ENCODE measurements around the gene TRAM2. TPM values are rescaled to one million over a fixed set of nuclear protein-coding genes. Genes with fewer than 3 reads are reported as not detected.
A peak's percentile ranks its signal among the peaks of the same experiment; 100 is the strongest.

Gene TRAM2
- total RNA-seq, 6 donors from 2014 or later, result 9.4 to 26.8 (median 14.3) TPM

GRCh38 chr6:52580905-52581304 is 4.0 kb upstream of the TRAM2 start:
- H3K4me3 ChIP-seq, result no peak overlapping the region
- DNase-seq (no peak), ATAC-seq (ENCODE audit: low FRiP score in 2 of 2) (no peak)
- peaks cover 6 to 13% (median 10%) of the 10 kb centered on the region in 4 donors for H3K4me1 ChIP-seq
- H3K27ac ChIP-seq, result no peak overlapping the region
- 89 to 92% methylated on average over 7 of the region's 7 CpGs for WGBS, 2 donors
- no peak for TF ChIP-seq POLR2A (IDR thresholded peaks at IDR 0.05)
- TF ChIP-seq EP300 (IDR thresholded peaks at IDR 0.05), result no peak
- TF ChIP-seq POLR2AphosphoS5 (IDR thresholded peaks at IDR 0.05), result no peak
- no peak for TF ChIP-seq CTCF (IDR thresholded peaks at IDR 0.05)
- no peaks in the 10 kb centered on the region for H3K27me3 ChIP-seq
- H3K36me3 ChIP-seq, result no peaks in the 10 kb centered on the region
- no peaks in the 10 kb centered on the region for H3K9me3 ChIP-seq

GRCh38 chr6:52579006-52579660 is 2.3 kb upstream of the TRAM2 start:
- WGBS, 2 donors, result 89 to 97% methylated on average over 5 to 6 of the region's 6 CpGs

GRCh38 chr6:52577778-52578463 is 1.1 kb upstream of the TRAM2 start:
- no peaks in the 10 kb centered on the region for H3K27me3 ChIP-seq
- H3K27ac ChIP-seq, result peak overlapping the region; percentile 94 to 99 (median 98)
- H3K36me3 ChIP-seq, result no peaks in the 10 kb centered on the region
- H3K4me3 ChIP-seq, result peak overlapping the region; percentile 31 to 93 (median 70)
- DNase-seq (no peak), ATAC-seq (ENCODE audit: low FRiP score in 2 of 2) (no peak)
- no peaks in the 10 kb centered on the region for H3K9me3 ChIP-seq
- WGBS, 2 donors, result 45 to 51% methylated on average over 9 of the region's 9 CpGs
- no peak for TF ChIP-seq POLR2AphosphoS5 (IDR thresholded peaks at IDR 0.05)
- no peak for TF ChIP-seq POLR2A (IDR thresholded peaks at IDR 0.05)
- H3K4me1 ChIP-seq, result peaks cover 31 to 43% (median 39%) of the 10 kb centered on the region in 4 donors

More at GRCh38 chr6:52579006-52579660, 2.3 kb upstream of the TRAM2 start:
- no peaks in the 10 kb centered on the region for H3K27me3 ChIP-seq
- no peaks in the 10 kb centered on the region for H3K36me3 ChIP-seq
- TF ChIP-seq CTCF (IDR thresholded peaks at IDR 0.05) (no peak), POLR2AphosphoS5 (IDR thresholded peaks at IDR 0.05) (no peak), POLR2A (IDR thresholded peaks at IDR 0.05) (no peak), EP300 (IDR thresholded peaks at IDR 0.05) (no peak)
- DNase-seq, result no peak
- no peak overlapping the region for H3K4me3 ChIP-seq
- H3K9me3 ChIP-seq, result no peaks in the 10 kb centered on the region
- peaks cover 24 to 31% (median 27%) of the 10 kb centered on the region in 4 donors for H3K4me1 ChIP-seq
- ATAC-seq (ENCODE audit: low FRiP score in 2 of 2), result no peak
- H3K27ac ChIP-seq, result no peak overlapping the region

GRCh38 chr6:52576392-52577021 is 353 bp downstream of the TRAM2 start:
- TF ChIP-seq EP300 (IDR thresholded peaks at IDR 0.05) (no peak), POLR2A (IDR thresholded peaks at IDR 0.05) (peak in 1 of 4 donors; percentile 30), CTCF (IDR thresholded peaks at IDR 0.05) (peak; percentile 40 to 83 (median 68)), POLR2AphosphoS5 (IDR thresholded peaks at IDR 0.05) (peak in 1 of 2 donors; percentile 71)
- no peaks in the 10 kb centered on the region for H3K27me3 ChIP-seq
- peak overlapping the region; percentile 94 to 99 (median 98) for H3K27ac ChIP-seq
- H3K9me3 ChIP-seq, result no peaks in the 10 kb centered on the region
- no peaks in the 10 kb centered on the region for H3K36me3 ChIP-seq
- H3K4me3 ChIP-seq, result peak overlapping the region; percentile 51 to 93 (median 80)
- WGBS, 2 donors, result 0 to 3% methylated on average over 7 to 28 of the region's 51 CpGs
- DNase-seq (peak; percentile 70 to 90), ATAC-seq (ENCODE audit: low FRiP score in 2 of 2) (peak; percentile 73 to 76)
- peaks cover 41 to 46% (median 44%) of the 10 kb centered on the region in 4 donors for H3K4me1 ChIP-seq

GRCh38 chr6:52576054-52576391 is 837 bp downstream of the TRAM2 start:
- peak overlapping the region; percentile 94 to 99 (median 98) for H3K27ac ChIP-seq
- no peak for DNase-seq
- TF ChIP-seq EP300 (IDR thresholded peaks at IDR 0.05) (no peak), POLR2A (IDR thresholded peaks at IDR 0.05) (no peak), POLR2AphosphoS5 (IDR thresholded peaks at IDR 0.05) (no peak), CTCF (IDR thresholded peaks at IDR 0.05) (no peak)
- peak overlapping the region; percentile 51 to 93 (median 80) for H3K4me3 ChIP-seq
- H3K9me3 ChIP-seq, result no peaks in the 10 kb centered on the region
- ATAC-seq (ENCODE audit: low FRiP score in 2 of 2), result no peak
- H3K27me3 ChIP-seq, result no peaks in the 10 kb centered on the region
- 50 to 59% methylated on average over 8 of the region's 8 CpGs for WGBS, 2 donors
- H3K4me1 ChIP-seq, result peaks cover 46 to 51% (median 49%) of the 10 kb centered on the region in 4 donors
- no peaks in the 10 kb centered on the region for H3K36me3 ChIP-seq
